Neural crest cell (in vitro differentiated cells): ENCODE data around the gene TDG. TPM values are rescaled to one million over a fixed set of nuclear protein-coding genes. Genes with fewer than 3 reads are reported as not detected.
A peak's percentile ranks its signal among the peaks of the same experiment; 100 is the strongest.

Experiments
- DNase-seq: peaks from one replicate; pipeline ENCODE4 v3.0.0; 2021; ENCODE audit warnings: low read depth, mixed read lengths, low spot score
- H3K27ac Mint-ChIP-seq: one replicate; pipeline ENCODE4 v1.8.0; 2021; ENCODE audit warnings: mild to moderate bottlenecking, mixed read lengths; ENCODE audit not compliant: unreplicated experiment
- H3K27me3 Mint-ChIP-seq: 2 replicates; pipeline ENCODE4 v1.8.0; 2021; ENCODE audit warnings: low read depth, mild to moderate bottlenecking, mixed read lengths
- H3K36me3 Mint-ChIP-seq: 2 replicates; pipeline ENCODE4 v1.8.0; 2021; ENCODE audit warnings: low read depth, mild to moderate bottlenecking, mixed read lengths
- H3K4me1 Mint-ChIP-seq: 2 replicates; pipeline ENCODE4 v1.8.0; 2021; ENCODE audit warnings: mixed read lengths
- H3K4me3 Mint-ChIP-seq: one replicate; pipeline ENCODE4 v1.8.0; 2021; ENCODE audit warnings: mild to moderate bottlenecking, mixed read lengths
- H3K9me3 Mint-ChIP-seq: 2 replicates; pipeline ENCODE4 v1.8.0; 2021; ENCODE audit warnings: mixed read lengths
- total RNA-seq: library from RNA; stranded (reverse); gene quantifications from 2 replicates; pipeline ENCODE4 v1.2.1, GENCODE V29; 2021
- TF ChIP-seq, protein P1 (sequence below): fragments of 200-600 bp; sonication (generic); conservative IDR thresholded peaks from 2 replicates; pipeline ENCODE4 v1.5.0; 2021; ENCODE audit warnings: antibody characterized with exemption, mild to moderate bottlenecking

TDG gene
- total RNA-seq, 1 donor from 2014 or later: 53.0 TPM

GRCh38 chr12:103936679-103937078, 29.0 kb upstream of the TDG start:
- no peak for DNase-seq
- Mint-ChIP-seq H3K9me3 (no peaks in the 10 kb centered on the region), H3K27ac (no peak overlapping the region), H3K36me3 (peaks cover 13% of the 10 kb centered on the region), H3K27me3 (no peaks in the 10 kb centered on the region), H3K4me3 (peak overlapping the region; percentile 47), H3K4me1 (peaks cover 34% of the 10 kb centered on the region)
- TF ChIP-seq, protein P1, sequence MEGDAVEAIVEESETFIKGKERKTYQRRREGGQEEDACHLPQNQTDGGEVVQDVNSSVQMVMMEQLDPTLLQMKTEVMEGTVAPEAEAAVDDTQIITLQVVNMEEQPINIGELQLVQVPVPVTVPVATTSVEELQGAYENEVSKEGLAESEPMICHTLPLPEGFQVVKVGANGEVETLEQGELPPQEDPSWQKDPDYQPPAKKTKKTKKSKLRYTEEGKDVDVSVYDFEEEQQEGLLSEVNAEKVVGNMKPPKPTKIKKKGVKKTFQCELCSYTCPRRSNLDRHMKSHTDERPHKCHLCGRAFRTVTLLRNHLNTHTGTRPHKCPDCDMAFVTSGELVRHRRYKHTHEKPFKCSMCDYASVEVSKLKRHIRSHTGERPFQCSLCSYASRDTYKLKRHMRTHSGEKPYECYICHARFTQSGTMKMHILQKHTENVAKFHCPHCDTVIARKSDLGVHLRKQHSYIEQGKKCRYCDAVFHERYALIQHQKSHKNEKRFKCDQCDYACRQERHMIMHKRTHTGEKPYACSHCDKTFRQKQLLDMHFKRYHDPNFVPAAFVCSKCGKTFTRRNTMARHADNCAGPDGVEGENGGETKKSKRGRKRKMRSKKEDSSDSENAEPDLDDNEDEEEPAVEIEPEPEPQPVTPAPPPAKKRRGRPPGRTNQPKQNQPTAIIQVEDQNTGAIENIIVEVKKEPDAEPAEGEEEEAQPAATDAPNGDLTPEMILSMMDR: no peak

- TF ChIP-seq, protein P1: no peak
- Mint-ChIP-seq H3K36me3 (peaks cover 38% of the 10 kb centered on the region), H3K27me3 (no peaks in the 10 kb centered on the region), H3K9me3 (no peaks in the 10 kb centered on the region), H3K4me3 (no peak overlapping the region), H3K27ac (no peak overlapping the region), H3K4me1 (no peaks in the 10 kb centered on the region)
- DNase-seq: no peak
These were observed 20.7 kb upstream of the TDG start for GRCh38 chr12:103944964-103945363.

DNA sequence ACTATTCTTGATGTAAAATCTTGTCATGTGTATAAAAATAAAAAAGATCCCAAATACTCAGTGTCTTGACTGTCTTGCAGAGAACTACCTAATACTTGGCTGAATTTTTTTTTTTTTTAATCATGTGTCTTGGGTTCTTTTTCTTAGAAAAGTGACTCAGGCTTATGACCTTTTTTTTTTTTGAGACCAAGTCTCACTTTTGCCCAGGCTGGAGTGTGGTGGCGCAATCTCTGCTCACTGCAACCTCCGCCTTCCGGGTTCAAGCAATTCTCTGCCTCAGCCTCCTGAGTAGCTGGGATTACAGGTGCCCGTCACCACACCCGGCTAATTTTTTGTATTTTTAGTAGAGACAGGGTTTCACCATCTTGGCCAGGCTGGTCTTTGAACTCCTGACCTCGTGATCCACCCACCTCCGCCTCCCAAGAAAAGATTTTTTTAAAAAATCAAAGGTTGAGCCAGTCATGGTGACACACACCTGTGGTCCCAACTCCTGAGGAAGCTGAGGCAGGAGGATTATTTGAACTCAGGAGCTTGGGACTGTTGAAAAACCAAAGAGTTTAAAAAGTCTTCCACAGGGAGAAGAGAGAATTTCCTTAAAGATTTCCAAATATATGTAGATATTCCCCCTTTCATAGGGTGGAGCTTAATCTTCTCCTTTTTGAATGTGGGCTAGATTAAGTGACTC, 17.7 kb upstream of the TDG start:
- Mint-ChIP-seq H3K27me3 (no peaks in the 10 kb centered on the region), H3K36me3 (peaks cover 34% of the 10 kb centered on the region), H3K4me1 (peaks cover 3% of the 10 kb centered on the region), H3K27ac (no peak overlapping the region), H3K9me3 (no peaks in the 10 kb centered on the region), H3K4me3 (no peak overlapping the region)
- DNase-seq: no peak
- TF ChIP-seq, protein P1: no peak

GRCh38 chr12:103948746-103949406, 16.8 kb upstream of the TDG start:
- no peak for DNase-seq
- Mint-ChIP-seq H3K4me3 (no peak overlapping the region), H3K9me3 (no peaks in the 10 kb centered on the region), H3K27me3 (no peaks in the 10 kb centered on the region), H3K36me3 (peaks cover 31% of the 10 kb centered on the region), H3K27ac (no peak overlapping the region), H3K4me1 (peaks cover 3% of the 10 kb centered on the region)
- TF ChIP-seq, protein P1: no peak

GRCh38 chr12:103952497-103952896, 13.2 kb upstream of the TDG start:
- Mint-ChIP-seq H3K36me3 (peaks cover 22% of the 10 kb centered on the region), H3K4me1 (peaks cover 26% of the 10 kb centered on the region), H3K27me3 (peaks cover 3% of the 10 kb centered on the region), H3K9me3 (no peaks in the 10 kb centered on the region), H3K27ac (no peak overlapping the region), H3K4me3 (peak overlapping the region; percentile 6)
- DNase-seq: no peak
- TF ChIP-seq, protein P1: no peak
